GM18526 (cell line): ENCODE data around the gene MISP.

ENCODE experiments used
- POLR2A ChIP-seq: IDR thresholded peaks from 3 replicates; pipeline ENCODE4 v1.6.1; 2011; ENCODE audit not compliant: insufficient read length; ENCODE audit errors: extremely low read depth

MISP gene

GRCh38 chr19:805600-806550 lies 55.0 kb downstream of the MISP start:
- no peak for TF ChIP-seq POLR2A

GRCh38 chr19:806815-807421 lies 56.0 kb downstream of the MISP start:
- TF ChIP-seq POLR2A, result no peak

- TF ChIP-seq POLR2A, result no peak
Observed at GRCh38 chr19:807627-808422, 56.9 kb downstream of the MISP start.

- no peak for TF ChIP-seq POLR2A
Observed at GRCh38 chr19:808423-808775, 57.5 kb downstream of the MISP start.

- no peak for TF ChIP-seq POLR2A
Observed at GRCh38 chr19:810077-810855, 59.4 kb downstream of the MISP start.

GRCh38 chr19:810883-811489 lies 60.1 kb downstream of the MISP start:
- TF ChIP-seq POLR2A, result no peak

- TF ChIP-seq POLR2A, result no peak
Observed at GRCh38 chr19:811506-812048, 60.7 kb downstream of the MISP start.

GRCh38 chr19:812049-812746 lies 61.3 kb downstream of the MISP start:
- TF ChIP-seq POLR2A, result no peak

GRCh38 chr19:812747-813218 lies 61.9 kb downstream of the MISP start:
- TF ChIP-seq POLR2A, result peak; percentile 16

GRCh38 chr19:813219-814151 lies 62.6 kb downstream of the MISP start:
- TF ChIP-seq POLR2A, result peak; percentile 9
